Measurements from ENCODE around the gene COL21A1. TPM values are rescaled to one million over a fixed set of nuclear protein-coding genes. Genes with fewer than 3 reads are reported as not detected.
"Not testable (repeated sequence)": the region's sequence is repeated elsewhere in the genome, so short reads cannot be mapped to it uniquely, and the experiment has no call there.

COL21A1 gene
- 0.16 and 0.66 TPM in 2 replicates for total RNA-seq (2014; rRNA removed; shearing (Covaris generic))
- polyA plus RNA-seq (2015; cell fraction: cytosol; rRNA removed), result 0.10 and 0.23 TPM in 2 replicates
- polyA plus RNA-seq (2015; cell fraction: nucleus; rRNA removed), result 0.07 and 1.1 TPM in 2 replicates

GRCh38 chr6:56246881-56247653, at the start of gene COL21A1:
Gene COL21A1 (minus strand): TSS chr6:56247580. CDS start chr6:56182618, 64,962 bp downstream.
- no peak for DNase-seq (ENCODE audit: low read depth, low spot score)
- in situ Hi-C loops (cut with HindIII; ENCODE audit: low pct_unique_long_range_greater_than_20kb, low sequenced_read_pairs), result no loop called here

- peak; percentile 61 for DNase-seq (ENCODE audit: low read depth, low spot score)
- in situ Hi-C loops (cut with HindIII; ENCODE audit: low pct_unique_long_range_greater_than_20kb, low sequenced_read_pairs), result no loop called here
These were observed 46.4 kb upstream of the COL21A1 start for GRCh38 chr6:56293781-56294180.

GRCh38 chr6:56292505-56293181, 45.3 kb upstream of the COL21A1 start:
- in situ Hi-C loops (cut with HindIII; ENCODE audit: low pct_unique_long_range_greater_than_20kb, low sequenced_read_pairs), result no loop called here
- peak; percentile 71 for DNase-seq (ENCODE audit: low read depth, low spot score)

- in situ Hi-C loops (cut with HindIII; ENCODE audit: low pct_unique_long_range_greater_than_20kb, low sequenced_read_pairs), result no loop called here
- DNase-seq (ENCODE audit: low read depth, low spot score), result no peak
These were observed 44.0 kb upstream of the COL21A1 start for GRCh38 chr6:56291302-56291917.

GRCh38 chr6:56289721-56290120, 42.3 kb upstream of the COL21A1 start:
- in situ Hi-C loops (cut with HindIII; ENCODE audit: low pct_unique_long_range_greater_than_20kb, low sequenced_read_pairs), result no loop called here
- DNase-seq (ENCODE audit: low read depth, low spot score), result no peak

- in situ Hi-C loops (cut with HindIII; ENCODE audit: low pct_unique_long_range_greater_than_20kb, low sequenced_read_pairs), result no loop called here
- DNase-seq (ENCODE audit: low read depth, low spot score), result no peak
These were observed 41.0 kb upstream of the COL21A1 start for GRCh38 chr6:56288347-56288746.

- in situ Hi-C loops (cut with HindIII; ENCODE audit: low pct_unique_long_range_greater_than_20kb, low sequenced_read_pairs), result no loop called here
- DNase-seq (ENCODE audit: low read depth, low spot score), result no peak
These were observed 35.0 kb upstream of the COL21A1 start for GRCh38 chr6:56282391-56282790.

GRCh38 chr6:56280126-56280525, 32.7 kb upstream of the COL21A1 start:
- DNase-seq (ENCODE audit: low read depth, low spot score), result no peak
- in situ Hi-C loops (cut with HindIII; ENCODE audit: low pct_unique_long_range_greater_than_20kb, low sequenced_read_pairs), result no loop called here

GRCh38 chr6:56279331-56280080, 32.1 kb upstream of the COL21A1 start:
- in situ Hi-C loops (cut with HindIII; ENCODE audit: low pct_unique_long_range_greater_than_20kb, low sequenced_read_pairs), result no loop called here
- DNase-seq (ENCODE audit: low read depth, low spot score), result no peak

- in situ Hi-C loops (cut with HindIII; ENCODE audit: low pct_unique_long_range_greater_than_20kb, low sequenced_read_pairs), result no loop called here
- DNase-seq (ENCODE audit: low read depth, low spot score), result no peak
These were observed 30.8 kb upstream of the COL21A1 start for GRCh38 chr6:56278171-56278591.

- in situ Hi-C loops (cut with HindIII; ENCODE audit: low pct_unique_long_range_greater_than_20kb, low sequenced_read_pairs), result no loop called here
- DNase-seq (ENCODE audit: low read depth, low spot score), result no peak
These were observed 23.5 kb upstream of the COL21A1 start for GRCh38 chr6:56270812-56271441.

GRCh38 chr6:56268266-56268665, 20.9 kb upstream of the COL21A1 start:
- in situ Hi-C loops (cut with HindIII; ENCODE audit: low pct_unique_long_range_greater_than_20kb, low sequenced_read_pairs), result no loop called here
- no peak for DNase-seq (ENCODE audit: low read depth, low spot score)

- in situ Hi-C loops (cut with HindIII; ENCODE audit: low pct_unique_long_range_greater_than_20kb, low sequenced_read_pairs), result no loop called here
These were observed 18.6 kb upstream of the COL21A1 start for GRCh38 chr6:56266011-56266410.

GRCh38 chr6:56263596-56264315, 16.4 kb upstream of the COL21A1 start:
- in situ Hi-C loops (cut with HindIII; ENCODE audit: low pct_unique_long_range_greater_than_20kb, low sequenced_read_pairs), result no loop called here
- no peak for DNase-seq (ENCODE audit: low read depth, low spot score)

More at GRCh38 chr6:56266011-56266410, 18.6 kb upstream of the COL21A1 start:
- no peak for DNase-seq (ENCODE audit: low read depth, low spot score)

- DNase-seq (ENCODE audit: low read depth, low spot score); in situ Hi-C loops (cut with HindIII; ENCODE audit: low pct_unique_long_range_greater_than_20kb, low sequenced_read_pairs): not testable (repeated sequence)
These were observed 13.2 kb upstream of the COL21A1 start for GRCh38 chr6:56260593-56260992.

- DNase-seq (ENCODE audit: low read depth, low spot score), result no peak
These were observed 12.1 kb upstream of the COL21A1 start for GRCh38 chr6:56259234-56260077.

More at GRCh38 chr6:56259234-56260077, 12.1 kb upstream of the COL21A1 start:
- in situ Hi-C loops (cut with HindIII; ENCODE audit: low pct_unique_long_range_greater_than_20kb, low sequenced_read_pairs), result no loop called here
